Stimulated activated CD4-positive, alpha-beta T cell treated with anti-CD3 and anti-CD28 coated beads, Interleukin-1b, Interleukin-23, amount 100 ng/mL, for 24 hours (primary cell): ENCODE measurements around the gene MGME1.

Experiments
- DNase-seq, 4 experiments: peaks; one replicate each; pipeline ENCODE4 v3.0.0-alpha.2; 2020; ENCODE audit warnings: low read depth in 4 of 4, low spot score in 1 of 4

MGME1 gene

DNA sequence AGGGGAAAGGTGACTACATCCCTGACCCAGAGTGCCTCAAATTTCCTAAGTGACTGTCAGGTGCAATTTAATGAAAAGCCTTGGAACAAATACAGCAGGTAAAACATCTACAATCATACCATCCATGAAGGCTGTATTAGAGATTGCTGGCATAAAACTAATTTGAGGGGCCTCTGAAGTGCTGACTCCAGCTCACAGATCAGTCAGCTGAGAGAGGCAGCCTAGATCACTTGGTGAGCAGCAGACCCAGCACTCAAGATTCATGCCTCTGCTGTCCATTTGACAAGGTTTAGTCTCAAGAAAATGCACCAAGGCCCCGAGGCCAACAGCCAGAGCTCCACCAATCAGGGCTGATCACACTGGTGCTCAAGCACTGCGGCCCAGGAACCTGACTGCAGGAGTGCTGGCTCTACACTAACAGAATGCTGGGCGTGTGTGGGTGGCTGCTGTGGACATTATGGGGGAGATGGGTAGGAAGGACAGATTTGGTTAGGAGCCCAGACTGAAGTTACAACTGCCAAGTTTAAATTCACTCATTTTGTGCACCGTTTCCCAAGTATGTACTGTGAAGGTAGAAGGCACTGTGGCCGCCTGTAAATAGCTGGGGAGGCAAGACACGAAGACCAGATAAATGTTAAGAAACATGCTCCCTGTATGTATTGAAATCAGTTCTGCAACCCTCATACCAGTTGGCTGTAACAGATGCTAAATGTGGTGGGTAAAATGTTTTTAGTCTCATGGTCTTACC lies 28.4 kb upstream of the MGME1 start:
- DNase-seq, result no peak

DNA sequence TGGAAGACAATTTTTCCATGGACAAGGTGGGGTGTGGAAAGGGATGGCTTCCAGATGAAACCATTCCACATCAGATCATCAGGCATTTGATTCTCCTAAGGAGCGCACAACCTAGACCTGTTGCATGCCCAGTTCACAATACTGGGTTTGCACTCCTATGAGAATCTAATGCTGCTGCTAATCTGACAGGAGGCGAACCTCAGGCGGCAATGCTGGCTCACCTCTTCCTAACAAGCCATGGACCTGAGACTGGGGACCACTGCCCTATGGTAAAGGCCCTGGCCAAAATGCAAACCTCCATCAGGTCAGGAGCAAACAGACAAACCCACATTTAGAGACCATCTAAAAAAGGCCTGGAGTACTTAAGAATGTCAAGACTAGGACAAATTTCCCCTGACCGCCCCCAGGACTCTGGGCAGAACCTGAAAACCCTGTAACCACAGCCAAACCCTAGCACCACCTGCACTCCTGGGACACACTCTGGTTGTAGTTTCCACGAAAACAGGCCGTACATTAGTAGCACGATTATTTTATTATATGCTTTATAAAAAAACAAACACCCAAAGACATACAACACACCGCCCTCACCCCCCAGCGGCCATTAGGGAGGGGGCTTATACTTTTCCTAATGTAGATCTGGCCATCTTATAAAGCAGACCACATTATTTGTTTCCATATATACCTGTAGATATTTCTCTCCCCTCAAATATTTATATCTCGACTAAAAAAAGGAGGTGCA lies 27.6 kb upstream of the MGME1 start:
- no peak for DNase-seq

DNA sequence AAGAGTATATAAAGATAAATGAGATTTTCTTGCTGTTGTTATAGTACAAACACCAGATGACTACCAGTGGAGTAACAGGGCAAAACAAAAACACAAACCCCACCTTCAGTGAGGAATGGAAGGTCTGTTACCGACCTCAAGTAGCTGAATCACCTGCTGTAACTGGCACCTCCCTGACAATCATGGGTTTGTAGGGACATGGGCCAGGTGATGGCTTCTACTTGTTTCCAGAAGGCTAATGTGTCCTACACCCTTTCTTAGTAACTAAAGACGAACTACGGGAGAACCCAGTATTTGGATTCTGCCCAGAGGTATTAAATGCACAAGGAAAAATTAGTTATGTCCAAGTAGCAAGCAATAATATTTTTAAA lies 27.0 kb upstream of the MGME1 start:
- DNase-seq, result no peak

DNA sequence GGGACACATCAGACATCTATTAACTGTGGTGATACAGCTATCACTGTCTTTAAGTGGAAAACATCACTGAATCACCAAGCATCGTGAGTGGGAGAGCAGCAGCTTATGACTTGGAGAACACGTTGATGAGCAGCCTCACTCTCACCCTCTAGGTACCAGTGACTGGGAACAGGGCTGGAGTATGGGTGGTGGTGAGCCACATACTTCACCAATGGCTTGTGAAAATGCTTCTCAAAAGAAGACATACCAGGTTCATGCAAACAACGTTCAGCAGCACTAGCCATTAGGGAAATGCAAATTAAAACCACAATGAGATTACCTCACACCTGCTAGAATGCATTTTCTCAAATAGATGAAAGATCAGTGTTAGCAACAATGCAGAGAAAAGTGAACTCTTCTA lies 25.5 kb upstream of the MGME1 start:
- DNase-seq, result no peak

DNA sequence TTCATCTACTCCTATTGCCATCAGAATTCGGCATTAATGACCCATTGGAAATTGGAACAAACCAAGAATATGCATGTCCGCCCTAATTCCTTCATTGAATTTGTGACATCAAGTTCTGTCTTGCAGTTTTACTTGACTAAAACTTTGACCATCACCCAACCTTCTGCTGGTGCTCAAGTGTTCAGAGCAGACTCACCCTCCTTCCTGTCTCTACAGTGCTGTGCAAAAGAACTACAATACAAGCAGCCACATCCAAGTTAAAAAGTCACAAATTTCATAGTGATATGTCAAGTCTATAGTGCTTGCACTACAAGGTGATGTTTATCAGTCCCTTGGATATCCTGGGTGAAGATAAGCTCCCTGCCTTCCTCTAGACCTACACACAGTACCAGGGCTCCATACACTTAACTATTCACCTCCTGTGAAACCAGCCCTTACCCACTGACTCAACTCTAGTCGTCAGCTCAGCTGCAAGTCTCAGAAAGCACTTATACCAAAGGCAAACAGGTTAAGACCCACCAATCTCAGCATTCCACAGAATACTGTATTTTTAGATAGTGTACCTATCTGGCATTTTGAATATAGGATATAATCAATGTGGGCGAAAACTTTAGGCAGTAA lies 23.9 kb upstream of the MGME1 start:
- DNase-seq, result no peak

DNA sequence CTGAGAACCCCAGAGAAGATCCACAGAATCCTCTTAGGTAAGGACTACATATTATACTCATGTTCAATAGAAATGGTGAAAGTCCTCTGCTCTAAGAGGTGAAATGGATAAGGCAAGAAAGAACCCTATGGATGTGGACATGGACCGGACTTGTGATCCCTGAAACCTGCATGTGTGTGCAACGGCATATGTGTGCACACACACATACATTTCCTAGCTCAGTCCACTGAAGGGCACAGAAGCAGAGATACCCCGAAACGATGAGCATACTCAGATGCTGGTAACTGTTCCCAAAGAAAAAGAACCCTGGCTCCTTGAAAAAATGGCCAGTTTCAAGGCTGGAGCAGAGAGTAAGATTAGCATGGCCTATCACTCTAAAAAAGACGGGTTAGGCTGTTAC lies 22.8 kb upstream of the MGME1 start:
- no peak for DNase-seq

DNA sequence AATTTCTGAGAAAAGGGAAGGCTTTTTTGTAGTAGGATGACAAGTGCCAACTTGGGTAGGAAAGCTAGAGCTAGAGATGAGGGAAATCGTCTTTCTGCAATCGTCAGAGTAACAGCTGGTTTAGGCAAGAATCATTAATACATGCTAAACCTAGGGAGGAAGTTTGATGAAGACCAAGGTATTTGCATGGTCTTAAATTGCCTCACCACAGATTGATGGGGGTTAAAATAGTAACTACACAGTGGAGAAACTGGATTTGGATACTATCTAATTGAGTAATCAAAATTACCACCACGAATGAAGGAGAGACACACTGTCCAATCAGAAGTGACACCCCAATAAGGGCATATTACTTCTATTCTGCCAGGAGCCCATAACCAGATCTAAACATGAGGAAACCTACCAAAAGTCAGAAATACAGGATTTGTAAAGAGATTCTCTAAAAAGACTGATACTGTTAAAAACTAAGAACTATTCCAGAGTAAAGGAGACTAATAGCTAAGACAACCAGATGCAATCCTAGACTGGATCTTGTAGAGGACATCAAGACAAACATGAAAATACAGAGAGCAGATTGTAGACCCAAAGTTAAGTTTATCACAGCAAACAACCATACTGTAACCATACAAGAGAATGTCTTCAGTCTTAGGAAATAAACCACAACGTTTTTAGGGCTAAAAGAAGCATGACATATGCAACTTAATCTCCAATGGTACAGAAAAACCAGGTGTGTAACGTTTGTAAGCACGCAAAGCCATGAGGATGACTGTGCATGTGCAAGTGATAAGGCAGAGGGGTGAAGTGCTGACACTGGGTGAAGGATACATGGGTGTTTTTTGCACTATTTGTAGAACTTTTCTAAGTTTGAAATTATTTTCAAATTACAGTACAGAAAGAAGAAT lies 22.0 kb upstream of the MGME1 start:
- DNase-seq, result no peak

DNA sequence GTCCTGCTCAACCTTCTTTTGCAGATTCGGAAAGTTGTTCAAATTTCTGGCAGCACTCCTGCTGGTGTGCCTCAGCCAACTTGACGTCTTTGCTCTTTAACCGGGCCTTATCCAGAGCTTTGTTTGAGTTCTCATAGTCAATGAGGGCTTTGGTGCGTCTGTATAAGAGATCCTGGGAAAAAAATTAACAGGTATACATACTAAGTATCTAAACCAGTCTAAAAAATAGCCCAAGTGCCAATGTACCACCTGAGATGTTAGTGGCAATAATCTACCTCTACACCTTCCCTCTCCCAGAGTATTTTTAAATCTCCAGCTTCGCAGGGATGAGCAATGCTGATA lies 21.4 kb upstream of the MGME1 start:
- no peak for DNase-seq

DNA sequence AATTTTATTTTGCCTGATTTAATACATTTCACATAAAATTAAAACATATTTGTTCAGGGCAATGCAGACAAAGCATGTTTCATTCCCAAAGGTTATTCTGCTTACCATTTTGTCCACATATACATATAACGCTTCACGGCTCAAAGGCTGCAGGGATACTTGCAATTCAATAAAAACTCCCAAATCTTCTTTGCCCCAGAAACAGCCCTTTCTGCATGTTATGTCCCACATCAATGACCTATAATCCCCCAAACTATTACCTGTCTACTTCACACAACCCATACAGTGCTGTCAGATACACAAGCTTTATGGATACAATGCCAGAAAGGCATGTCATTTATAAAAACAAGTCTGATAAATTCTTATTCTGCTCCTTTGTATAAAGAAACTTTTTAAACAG lies 20.4 kb upstream of the MGME1 start:
- no peak for DNase-seq

DNA sequence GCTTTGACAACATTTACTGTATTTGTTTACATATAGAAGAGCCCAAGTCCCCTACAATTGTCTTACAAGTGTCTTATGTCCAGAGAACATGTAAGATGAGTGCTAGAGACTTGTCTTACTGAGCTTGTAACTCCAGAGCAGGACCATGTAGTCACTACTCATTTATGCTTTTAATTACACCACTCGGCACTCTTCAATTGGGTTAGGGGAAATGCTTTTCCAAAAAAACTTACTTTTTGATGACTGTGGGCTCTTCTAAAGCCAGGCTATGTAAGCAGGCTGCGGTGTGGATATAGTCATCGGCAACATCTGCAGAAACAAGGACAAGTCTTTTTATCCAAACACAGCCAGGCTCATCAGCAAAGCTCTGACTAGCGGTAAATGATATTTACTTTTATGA lies 18.9 kb upstream of the MGME1 start:
- no peak for DNase-seq

DNA sequence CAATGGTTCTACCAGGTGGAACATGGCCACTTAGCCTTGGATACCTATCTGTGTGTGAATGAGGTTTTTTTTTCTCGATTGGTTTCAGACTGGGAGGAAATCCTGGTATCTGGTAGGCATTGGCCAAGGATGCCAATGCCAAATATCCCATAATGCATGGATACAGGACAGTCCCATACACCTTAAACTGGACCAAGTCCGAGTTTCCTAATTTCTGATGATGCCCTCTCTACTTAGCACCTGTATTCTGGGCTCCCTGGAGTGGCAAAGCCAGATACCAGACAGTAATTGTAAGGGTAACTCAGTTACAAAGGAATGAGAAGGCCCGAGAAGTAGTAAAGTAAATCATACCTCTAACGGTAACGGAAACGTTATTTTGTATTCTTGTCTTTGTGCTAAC lies 18.1 kb upstream of the MGME1 start:
- DNase-seq, result no peak

DNA sequence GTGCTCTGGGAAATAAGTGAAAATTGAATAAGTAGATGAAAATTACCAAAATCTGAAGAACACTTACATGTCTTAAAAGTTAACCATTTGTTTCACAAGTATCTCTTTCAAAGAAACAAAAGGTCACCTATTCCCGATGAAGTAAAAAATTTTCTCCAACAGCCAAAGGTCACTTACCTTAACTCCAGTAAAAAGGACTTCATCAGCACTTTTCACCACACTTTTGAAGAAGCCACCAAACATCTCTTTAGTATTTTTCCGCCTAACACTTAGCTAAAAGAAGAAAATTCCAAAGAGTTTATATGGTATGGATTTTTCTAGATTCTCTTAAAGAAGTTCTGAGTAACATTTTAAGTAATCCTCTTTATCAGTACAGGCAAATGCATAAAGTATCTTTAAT lies 17.5 kb upstream of the MGME1 start:
- no peak for DNase-seq

DNA sequence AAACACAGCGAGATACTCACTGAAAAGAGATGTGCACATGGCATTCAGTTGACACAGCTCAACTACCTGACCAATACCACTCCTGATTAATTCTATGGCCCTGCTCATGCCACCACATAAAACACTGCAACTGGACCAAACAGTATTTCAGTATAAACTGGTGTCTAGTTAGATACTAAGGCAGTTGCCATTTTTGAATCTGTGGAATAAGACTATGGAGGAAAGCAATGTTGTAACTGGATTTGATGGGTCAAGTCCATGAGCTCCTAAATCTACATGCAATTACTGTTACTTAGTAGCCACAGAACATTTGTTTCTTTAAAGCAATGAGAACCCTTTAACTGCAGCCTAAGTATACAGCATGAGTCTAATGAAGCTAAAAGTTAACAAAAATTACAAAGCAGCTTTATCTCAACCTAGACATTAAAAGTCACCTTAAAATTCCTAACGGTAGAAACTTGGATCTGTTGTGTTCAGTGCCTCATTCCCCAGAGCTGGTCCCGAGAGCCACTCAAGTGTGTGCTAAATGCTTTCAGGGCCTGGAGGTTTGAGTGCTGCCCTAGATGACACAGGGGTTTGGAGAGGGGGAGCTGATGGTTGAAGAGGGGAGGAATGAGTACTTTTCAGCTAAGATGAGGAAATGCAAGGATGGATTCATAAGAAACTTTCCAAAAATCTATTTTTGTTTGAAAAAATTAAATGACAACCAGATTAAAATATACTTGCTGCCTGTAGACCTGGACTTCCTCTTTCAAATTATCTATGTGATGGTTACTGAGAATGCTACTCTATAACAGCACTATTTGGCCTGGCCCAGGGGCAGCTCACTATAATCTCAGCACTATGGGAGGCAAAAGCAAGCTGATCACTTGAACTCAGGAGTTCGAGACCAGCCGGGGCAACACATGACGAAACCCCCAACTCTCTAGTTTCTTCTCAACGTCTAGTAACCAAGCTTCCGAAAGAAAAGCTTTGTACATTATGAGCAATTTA lies 15.8 kb upstream of the MGME1 start:
- DNase-seq, result no peak

DNA sequence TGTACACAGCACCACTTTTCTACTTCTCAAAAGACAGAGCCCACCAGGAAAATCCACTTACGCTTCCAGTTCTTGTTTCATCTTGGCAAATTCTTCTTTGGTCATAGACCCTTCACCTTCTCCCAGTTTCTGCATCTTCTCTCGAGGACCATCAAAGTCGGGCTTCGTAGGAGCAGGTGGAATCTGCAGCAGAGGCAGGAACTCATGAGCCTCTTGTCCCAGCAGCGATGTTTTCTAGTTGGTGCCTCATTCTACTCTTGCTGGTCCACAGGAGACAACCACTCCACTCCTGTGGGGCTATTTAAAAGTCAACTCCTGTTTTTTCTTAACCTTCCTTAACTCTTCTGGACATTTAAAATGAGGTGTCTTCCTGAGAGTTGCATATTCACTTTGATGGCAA lies 14.9 kb upstream of the MGME1 start:
- DNase-seq, result no peak

DNA sequence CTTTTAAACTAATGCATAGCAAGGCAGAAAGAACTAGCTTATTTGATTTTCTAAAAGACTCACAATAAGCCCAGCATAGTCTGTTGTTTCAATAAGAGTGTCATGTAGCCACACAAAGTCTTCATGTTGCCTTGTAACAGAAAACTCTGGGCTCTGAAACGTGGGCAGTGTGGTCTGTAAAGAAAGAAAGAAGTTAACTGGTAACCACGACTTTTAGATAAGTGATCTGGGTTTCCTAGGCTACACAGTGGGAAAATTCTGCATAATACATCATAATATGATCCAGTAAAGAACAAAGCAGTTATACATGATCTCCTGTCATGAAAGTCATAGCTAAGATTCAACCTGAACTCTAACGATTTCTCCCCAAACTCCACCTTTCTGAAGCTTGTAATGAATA lies 13.5 kb upstream of the MGME1 start:
- no peak for DNase-seq

DNA sequence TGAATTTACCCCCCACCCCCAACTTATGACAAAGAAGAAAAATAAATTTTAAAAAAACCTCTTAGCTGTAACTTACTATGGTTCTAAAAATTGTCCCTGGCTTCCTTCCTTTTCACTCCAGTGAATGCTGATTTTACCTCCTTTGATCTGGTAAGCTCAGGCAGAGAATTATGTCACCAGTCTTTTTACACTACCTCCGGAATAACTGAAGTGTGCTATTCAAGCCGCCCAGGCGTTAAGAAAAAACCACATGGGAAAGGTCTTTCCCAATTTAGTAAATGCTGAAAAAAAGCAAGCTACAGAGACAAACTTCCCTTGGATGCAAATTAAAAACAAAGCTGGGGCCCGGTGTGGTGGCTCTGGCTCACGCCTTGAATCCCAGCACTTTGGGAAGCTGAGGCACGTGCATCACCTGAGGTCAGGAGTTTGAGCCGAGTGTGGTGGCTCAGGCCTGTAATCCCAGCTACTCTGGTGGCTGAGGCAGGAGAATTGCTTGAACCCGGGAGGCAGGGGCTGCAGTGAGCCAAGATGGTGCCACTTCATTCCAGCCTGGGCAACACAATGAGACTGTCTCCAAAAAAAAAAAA lies 12.6 kb upstream of the MGME1 start:
- DNase-seq, result no peak

DNA sequence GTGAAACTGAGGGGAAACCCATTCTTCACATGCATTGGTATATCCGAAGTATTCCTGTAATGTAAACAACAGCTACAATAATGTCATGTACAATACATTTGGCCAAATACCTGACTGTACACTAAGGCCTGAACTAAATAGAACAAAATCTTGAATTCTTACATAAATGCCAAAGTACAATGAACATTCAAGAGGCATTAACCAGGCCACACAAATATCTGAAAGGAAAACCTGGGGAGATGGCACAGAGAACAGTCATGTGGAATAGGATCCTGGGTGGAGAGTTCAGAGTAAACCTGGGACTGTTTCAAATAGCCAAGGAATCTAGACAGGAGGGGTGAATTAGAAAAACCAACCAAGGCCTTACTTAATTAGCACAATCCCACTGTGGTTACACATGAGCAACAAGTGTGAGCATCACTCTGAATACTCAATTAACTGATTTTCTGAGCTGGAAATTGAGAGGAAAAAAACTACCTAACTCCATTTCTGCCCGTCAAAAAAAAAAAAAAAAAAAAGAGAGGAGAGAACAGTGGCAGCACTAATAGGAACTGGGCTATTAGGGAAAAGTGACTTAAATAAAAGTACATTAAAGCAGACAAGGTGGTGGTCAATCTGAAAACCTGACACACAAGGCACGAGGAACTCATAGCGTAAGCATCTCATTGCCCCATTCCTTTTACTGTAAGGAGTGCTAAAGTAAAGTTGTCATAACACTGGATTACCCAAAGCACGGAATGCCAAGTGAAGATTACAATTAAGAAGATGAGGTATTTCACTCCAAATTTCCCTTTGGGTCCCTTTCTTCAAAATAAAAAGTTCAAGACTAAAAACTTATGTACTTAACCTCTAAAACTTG lies 11.1 kb upstream of the MGME1 start:
- DNase-seq, result no peak

DNA sequence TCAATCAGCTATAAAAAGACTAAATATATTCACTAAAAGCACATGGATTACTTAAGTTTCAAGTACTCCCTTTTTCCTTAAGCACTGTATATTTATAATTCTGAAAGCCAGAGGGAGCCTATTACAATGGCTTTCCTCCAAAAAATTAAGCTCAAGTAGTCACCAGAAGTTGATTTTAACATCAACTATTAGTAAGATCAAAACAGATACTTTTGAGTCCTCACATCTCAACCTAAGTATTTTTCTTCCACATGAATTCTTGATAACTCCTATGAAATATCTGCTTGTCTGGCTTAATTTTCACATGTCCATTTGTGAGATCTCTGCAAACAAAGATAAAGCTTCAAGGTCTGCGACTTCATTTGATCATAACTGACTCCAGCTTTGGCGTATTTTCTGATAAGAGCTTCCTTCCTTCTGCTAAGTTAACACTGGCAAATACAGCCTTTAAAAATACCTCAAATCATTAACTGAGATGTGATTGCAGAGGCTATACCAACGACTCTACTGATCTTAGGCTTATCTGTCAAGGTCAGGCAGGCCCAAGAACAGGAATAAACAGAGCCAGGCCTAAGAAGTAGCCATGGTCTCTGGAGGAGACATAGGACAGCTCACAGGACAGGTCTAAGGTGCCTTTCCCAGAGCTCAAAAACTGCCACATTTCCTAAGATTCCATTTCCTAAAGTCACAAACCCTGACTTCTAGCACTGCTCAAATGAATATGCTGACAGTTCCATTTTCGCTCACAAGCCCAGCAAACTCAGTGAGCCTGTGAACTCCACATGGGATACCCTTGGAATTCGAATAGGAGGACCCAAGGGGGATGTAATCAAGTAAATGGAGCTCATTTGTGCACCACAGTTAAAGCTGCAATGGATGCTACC lies 10.2 kb upstream of the MGME1 start:
- DNase-seq, result no peak
